GM21526 (cell line): ENCODE measurements around the gene ERG.

Source experiments
- ATAC-seq: cut with Tn5 transposase; IDR thresholded peaks from one replicate; pipeline ENCODE4 v1.9.1; 2021; ENCODE audit warnings: moderate library complexity; ENCODE audit not compliant: unreplicated experiment, low FRiP score

The ERG gene

GRCh38 chr21:38439957-38440356, 58.3 kb downstream of the ERG start:
- ATAC-seq: no peak

DNA sequence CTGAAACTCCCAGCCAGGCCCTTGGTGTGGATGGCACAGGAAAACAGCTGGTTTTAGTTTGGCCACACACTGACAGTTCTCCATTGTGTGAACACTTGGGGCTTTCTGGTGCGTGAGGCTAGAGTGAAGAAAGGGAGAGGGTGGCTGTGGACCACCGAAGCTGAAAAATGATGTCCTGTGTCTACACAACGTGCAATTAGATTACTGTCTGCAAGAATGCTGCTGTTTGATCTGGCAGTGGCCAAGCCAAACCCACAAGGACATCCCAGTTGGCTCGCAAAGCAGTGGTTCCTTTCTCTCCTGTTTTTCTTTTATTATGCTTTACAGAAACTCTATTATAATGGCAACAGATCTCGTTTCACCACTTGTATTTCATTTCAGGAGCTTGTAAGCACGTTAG, 58.9 kb downstream of the ERG start:
- ATAC-seq: no peak

DNA sequence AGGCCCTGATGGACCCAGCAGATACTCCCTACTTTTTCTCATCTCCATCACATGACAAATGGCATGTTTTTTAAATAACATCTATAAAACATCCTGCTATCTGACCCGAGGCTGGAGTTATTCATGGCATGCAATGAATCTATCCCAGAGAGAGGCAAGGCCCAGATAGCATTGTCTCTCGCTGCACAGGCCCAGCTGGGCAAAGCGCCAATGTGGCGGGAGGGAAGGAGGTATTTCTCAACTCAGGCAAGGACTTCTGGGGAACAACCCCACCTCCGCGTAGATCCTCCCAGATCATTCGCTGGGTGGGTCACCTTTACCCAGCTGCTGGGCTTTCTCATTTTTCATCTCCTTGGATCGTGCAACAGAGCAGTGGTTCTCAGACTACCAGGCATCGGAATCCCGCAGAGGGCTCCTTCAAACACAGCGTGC, 59.8 kb downstream of the ERG start:
- ATAC-seq: no peak

DNA sequence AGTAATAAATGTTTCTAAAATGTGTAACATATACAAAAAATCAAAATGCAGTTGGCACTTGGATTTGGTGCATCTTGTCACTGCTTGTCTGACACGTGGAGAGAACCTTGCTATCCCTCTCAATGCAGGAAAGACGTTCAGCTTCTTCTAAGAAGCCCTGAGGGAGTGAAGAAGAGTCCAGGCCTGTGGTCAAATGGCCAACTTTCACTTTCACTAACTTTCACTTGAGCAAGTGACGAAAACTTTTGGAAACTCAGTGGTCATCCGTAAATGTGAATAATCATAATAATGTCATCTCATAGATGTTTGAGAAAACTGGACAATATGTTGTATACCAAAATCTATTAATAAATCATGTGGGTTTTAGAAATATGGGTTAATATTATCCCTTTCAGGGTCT, 61.9 kb downstream of the ERG start:
- no peak for ATAC-seq

DNA sequence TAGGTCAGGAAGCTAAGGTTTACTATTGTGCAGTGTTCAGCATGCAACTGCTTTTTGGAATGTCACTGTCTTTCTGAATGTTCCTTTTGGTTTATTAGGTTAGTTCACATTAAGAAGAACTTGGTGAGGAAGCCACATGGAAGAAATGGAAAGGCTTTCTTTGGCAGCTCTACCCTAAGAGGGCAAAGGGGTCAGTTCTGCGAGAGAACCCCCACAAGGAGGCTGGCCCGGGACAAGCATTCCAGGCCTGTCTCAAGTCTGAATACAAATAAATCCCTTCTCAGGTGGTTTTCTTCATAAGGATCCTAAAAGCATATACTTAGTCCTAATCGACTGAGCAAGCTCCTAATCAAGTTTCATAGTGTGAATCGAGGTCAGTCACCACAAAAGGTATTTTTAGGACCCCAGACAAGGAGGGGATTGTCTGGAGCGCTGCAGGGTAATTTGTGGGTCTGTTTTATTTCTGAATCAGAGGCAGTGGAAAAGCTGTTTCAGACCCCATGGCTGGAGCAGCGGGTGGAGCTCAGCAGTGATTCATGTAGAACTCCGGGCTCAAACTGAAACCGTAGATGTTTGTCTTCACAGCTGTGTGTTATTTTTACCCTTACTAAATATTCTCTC, 63.3 kb downstream of the ERG start:
- ATAC-seq: no peak

DNA sequence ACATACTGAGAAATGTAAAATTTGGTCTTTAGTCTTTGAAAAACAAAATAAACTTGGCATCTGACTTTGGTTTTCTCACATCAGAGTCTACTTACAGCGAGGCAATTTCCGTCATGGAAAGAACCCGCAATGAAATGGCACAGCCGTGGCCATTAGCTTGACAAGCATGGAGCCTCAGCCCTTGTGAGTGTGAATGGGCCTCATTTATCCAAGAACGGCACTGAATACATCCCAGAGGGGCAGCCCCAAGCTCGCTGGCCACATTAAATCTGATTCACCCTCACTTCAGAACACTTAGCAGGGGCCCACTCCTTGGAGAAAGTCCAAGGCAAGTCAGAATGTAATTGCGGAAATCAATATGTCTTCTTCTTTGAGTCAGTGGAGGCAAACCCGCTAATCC, 64.8 kb downstream of the ERG start:
- ATAC-seq: no peak

GRCh38 chr21:38430401-38430984, 67.8 kb downstream of the ERG start:
- ATAC-seq: no peak

DNA sequence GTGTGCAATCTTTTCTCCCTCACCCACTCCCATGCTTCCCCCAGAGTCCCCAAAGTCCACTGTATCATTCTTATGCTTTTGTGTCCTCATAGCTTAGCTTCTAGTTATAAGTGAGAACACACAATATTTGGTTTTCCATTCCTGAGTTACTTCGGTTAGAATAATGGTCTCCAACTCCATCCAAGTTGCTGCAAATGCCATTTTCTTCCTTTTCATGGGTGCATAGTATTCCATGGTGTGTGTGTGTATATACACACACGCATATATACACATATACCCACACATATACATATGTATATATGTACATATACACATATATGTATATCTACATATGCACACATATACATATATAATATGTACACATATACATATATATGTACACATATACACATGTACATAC, 69.3 kb downstream of the ERG start:
- ATAC-seq: no peak

DNA sequence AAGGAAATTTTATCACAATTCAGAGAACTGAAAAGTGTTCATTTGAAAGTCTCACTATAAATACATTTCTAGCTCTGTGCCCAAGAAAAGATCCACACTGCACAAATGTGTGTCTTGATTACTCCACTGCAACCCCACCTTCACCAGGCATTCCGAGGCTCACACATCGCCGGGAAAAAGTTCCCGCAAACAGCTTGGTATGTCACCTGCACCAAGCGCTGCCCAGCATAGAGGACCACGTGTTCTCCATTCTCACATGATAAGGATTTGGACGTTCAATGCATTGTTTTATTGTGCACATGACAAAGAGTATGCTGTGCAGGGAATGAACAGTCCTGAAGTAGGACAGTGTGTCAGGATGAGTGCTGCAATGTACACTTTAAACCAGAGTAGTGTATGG, 70.1 kb downstream of the ERG start:
- no peak for ATAC-seq

- ATAC-seq: no peak
Observed at GRCh38 chr21:38424305-38425019, 73.8 kb downstream of the ERG start.

GRCh38 chr21:38422082-38422481, 76.2 kb downstream of the ERG start:
- ATAC-seq: no peak

DNA sequence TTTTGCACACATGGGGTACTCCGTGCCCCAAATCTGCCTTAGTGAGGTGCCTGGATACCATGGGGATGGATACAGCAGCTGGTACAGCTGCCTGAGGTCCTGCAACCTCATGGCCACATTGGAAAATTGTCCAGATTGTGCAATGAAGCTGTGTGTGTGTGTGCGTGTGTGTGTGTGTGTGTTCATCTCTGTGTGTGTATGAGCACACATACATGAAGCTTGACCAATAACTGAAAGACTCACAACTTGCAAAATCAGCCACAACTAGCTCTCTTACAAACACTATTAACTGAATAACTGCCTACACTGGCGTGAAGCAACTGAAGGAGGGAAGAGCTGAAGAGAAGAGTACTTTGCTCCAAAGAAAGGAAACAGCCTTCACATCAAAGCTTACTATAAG, 78.1 kb downstream of the ERG start:
- ATAC-seq: no peak

GRCh38 chr21:38417726-38418125, 80.6 kb downstream of the ERG start:
- ATAC-seq: no peak

GRCh38 chr21:38416791-38417190, 81.5 kb downstream of the ERG start:
- no peak for ATAC-seq

DNA sequence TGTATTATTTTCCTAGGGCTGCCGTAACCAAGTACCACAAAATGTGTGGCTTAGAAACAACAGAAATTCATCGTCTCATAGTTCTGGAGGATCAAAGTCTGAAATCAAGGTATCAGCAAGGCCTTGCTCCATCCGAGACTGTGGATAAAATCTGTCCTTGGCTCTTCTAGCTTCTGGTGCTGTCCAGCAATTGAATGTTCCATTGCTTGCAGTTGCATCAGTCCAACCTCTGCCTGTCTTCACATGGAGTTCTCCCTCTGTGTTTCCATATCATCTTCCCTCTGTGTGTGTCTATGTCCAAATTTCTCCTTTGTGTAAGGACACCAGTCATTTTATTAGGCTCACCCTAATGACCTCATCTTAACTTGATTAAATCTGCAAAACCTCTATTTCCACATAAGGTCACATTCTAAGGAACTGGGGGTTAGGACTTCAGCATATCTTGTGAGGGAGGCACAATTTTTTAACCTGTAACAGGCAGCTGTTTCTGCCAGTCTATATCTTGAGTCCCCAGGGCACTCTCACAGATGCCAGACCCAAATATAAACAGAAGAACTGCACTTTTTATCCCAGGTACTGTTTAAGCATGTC, 84.2 kb downstream of the ERG start:
- ATAC-seq: no peak

DNA sequence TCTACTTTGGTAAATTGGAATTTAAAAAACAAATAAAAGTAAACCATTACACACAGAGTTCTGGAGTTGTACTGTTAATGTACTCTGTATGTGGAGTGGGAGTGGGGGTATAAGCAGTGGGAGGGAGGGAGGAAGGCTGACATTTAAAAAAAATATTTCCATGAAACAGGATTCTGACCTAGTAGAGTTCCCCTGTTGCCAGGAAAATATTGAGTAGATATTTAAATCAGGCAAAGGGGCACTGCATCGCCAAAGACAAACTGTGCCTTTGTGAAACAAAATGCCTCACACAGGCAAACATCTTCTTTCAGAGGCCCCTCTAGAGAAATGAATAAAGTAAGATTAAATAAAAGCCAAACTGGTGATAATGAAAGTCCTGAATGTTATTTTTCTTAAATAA, 87.8 kb downstream of the ERG start:
- no peak for ATAC-seq

DNA sequence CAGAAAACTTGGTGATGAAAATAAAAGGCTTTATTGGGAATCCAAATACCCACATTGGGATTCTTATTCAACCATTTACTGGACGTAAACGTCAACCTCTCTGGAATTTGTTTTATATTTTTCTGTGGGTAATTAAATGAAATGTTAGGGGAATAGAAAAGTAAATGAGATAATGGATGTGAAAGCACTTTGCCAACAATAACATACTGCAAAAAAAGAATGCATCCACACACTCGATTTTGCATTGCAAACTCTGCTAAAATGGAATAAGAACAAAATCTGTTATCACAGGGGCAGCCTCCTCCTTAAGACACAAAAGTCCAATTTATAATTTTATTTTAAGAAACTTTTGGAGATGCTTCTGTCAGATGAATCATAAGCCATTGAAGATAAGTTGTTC, 88.4 kb downstream of the ERG start:
- ATAC-seq: no peak

DNA sequence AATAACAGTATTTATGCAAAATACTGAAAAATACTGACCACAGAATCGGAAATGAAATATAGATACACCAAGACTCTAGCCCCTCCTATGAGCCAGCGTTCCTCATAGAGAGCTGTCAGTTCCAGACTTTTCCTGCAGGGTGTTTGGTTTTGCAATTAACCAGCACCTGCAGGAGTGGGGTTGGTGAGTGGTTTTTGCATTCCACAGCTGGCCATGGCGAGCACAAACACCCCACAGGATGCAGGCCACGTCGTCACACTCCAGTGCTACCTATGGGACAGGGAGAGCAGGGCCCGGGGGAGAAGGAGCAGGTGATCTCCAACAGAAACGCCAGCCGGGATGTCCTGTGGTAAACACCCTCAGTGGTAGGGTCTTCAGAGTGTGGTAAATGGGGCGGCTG, 94.1 kb downstream of the ERG start:
- no peak for ATAC-seq

DNA sequence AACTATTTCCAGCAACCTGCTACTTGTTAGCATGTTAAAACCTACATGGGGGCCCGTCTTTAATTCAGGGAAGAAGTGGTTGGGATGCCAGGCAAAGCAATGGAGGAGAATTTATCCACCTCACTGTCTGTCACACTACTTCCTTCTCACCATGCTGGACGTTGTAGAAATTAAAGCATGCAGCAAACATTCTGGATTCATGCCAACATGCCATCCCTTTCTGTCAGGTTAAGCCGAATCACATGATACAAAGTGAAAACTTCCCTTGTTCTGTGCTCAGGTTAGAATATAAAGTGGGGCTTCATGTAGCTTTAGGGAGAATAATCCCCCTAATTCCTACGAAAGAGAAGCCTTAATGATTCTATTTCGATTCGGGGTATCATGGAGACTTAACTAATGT, 95.5 kb downstream of the ERG start:
- ATAC-seq: no peak

- ATAC-seq: no peak
Observed at GRCh38 chr21:38402291-38402690, 96.0 kb downstream of the ERG start.

GRCh38 chr21:38401191-38401926, 96.9 kb downstream of the ERG start:
- no peak for ATAC-seq
